ENCODE results near the gene SPEG.

Gene SPEG

DNA sequence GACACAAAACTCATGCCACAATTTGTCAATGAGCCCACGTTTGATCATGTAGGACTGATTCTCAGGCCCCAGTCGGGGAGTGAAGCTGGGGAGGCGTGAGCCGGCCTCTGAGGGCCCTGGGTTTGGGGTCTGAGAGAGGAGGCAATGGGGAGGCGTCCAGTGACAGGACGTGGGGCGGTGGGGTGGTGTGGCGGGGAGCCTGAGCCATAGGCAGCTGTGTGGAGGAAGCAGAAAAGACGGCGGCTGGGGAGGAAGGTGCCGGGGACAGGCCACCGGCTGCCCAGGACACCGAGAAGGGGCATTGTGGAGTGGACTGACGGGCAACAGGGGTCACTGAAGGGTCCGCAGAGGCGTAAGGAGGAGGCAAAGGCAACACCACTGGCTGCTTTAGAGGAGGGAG lies 101.8 kb downstream of the SPEG start:
- DNase-seq (ENCODE audit: low read depth in 1 of 2, low spot score in 1 of 2): no peak
- peaks cover 15% of the 10 kb centered on the region for H3K27me3 ChIP-seq (ENCODE audit: insufficient read depth, poor library complexity, severe bottlenecking)
- no peak overlapping the region for H3K4me3 ChIP-seq (replicated peaks; ENCODE audit: insufficient read depth, low read length)
- no peak for TF ChIP-seq SPI1 (IDR thresholded peaks at IDR 0.05; ENCODE audit: borderline replicate concordance, low read depth)
- TF ChIP-seq, protein P1, sequence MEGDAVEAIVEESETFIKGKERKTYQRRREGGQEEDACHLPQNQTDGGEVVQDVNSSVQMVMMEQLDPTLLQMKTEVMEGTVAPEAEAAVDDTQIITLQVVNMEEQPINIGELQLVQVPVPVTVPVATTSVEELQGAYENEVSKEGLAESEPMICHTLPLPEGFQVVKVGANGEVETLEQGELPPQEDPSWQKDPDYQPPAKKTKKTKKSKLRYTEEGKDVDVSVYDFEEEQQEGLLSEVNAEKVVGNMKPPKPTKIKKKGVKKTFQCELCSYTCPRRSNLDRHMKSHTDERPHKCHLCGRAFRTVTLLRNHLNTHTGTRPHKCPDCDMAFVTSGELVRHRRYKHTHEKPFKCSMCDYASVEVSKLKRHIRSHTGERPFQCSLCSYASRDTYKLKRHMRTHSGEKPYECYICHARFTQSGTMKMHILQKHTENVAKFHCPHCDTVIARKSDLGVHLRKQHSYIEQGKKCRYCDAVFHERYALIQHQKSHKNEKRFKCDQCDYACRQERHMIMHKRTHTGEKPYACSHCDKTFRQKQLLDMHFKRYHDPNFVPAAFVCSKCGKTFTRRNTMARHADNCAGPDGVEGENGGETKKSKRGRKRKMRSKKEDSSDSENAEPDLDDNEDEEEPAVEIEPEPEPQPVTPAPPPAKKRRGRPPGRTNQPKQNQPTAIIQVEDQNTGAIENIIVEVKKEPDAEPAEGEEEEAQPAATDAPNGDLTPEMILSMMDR (IDR thresholded peaks at IDR 0.05; ENCODE audit: insufficient read depth, low read length): no peak
- no peak for TF ChIP-seq POLR2AphosphoS5 (IDR thresholded peaks at IDR 0.05; ENCODE audit: low read depth)
- TF ChIP-seq, protein P2, sequence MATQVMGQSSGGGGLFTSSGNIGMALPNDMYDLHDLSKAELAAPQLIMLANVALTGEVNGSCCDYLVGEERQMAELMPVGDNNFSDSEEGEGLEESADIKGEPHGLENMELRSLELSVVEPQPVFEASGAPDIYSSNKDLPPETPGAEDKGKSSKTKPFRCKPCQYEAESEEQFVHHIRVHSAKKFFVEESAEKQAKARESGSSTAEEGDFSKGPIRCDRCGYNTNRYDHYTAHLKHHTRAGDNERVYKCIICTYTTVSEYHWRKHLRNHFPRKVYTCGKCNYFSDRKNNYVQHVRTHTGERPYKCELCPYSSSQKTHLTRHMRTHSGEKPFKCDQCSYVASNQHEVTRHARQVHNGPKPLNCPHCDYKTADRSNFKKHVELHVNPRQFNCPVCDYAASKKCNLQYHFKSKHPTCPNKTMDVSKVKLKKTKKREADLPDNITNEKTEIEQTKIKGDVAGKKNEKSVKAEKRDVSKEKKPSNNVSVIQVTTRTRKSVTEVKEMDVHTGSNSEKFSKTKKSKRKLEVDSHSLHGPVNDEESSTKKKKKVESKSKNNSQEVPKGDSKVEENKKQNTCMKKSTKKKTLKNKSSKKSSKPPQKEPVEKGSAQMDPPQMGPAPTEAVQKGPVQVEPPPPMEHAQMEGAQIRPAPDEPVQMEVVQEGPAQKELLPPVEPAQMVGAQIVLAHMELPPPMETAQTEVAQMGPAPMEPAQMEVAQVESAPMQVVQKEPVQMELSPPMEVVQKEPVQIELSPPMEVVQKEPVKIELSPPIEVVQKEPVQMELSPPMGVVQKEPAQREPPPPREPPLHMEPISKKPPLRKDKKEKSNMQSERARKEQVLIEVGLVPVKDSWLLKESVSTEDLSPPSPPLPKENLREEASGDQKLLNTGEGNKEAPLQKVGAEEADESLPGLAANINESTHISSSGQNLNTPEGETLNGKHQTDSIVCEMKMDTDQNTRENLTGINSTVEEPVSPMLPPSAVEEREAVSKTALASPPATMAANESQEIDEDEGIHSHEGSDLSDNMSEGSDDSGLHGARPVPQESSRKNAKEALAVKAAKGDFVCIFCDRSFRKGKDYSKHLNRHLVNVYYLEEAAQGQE (IDR thresholded peaks at IDR 0.05; ENCODE audit: insufficient replicate concordance, low read depth): no peak
- no peak for TF ChIP-seq GABPA (IDR thresholded peaks at IDR 0.05; ENCODE audit: low read depth)
- H3K27ac ChIP-seq (replicated peaks): no peak overlapping the region

DNA sequence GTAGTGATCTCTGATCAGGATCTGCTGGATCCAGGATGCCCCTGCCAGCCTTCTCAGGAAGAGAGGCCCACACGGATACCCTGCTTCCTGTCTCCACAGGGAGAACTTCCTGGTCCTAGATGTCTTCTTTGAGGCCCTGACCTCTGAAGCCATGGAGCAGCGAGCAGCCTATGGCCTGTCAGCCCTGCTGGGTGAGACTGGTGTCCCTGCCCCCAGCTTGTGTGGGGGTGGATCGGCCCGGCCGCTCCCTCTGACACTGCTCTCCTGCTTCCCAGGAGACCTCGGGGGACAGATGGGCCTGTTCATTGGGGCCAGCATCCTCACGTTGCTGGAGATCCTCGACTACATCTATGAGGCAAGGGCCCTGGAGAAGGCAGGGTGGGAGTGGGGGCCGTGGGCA lies 102.3 kb downstream of the SPEG start:
- no peak overlapping the region for H3K4me3 ChIP-seq (replicated peaks; ENCODE audit: insufficient read depth, low read length)
- DNase-seq (ENCODE audit: low read depth in 1 of 2, low spot score in 1 of 2): no peak
- peaks cover 17% of the 10 kb centered on the region for H3K27me3 ChIP-seq (ENCODE audit: insufficient read depth, poor library complexity, severe bottlenecking)
- TF ChIP-seq, protein P1 (IDR thresholded peaks at IDR 0.05; ENCODE audit: insufficient read depth, low read length): no peak
- TF ChIP-seq GABPA (IDR thresholded peaks at IDR 0.05; ENCODE audit: low read depth) (no peak), POLR2AphosphoS5 (IDR thresholded peaks at IDR 0.05; ENCODE audit: low read depth) (no peak), SPI1 (IDR thresholded peaks at IDR 0.05; ENCODE audit: borderline replicate concordance, low read depth) (no peak)
- TF ChIP-seq, protein P2 (IDR thresholded peaks at IDR 0.05; ENCODE audit: insufficient replicate concordance, low read depth): no peak
- no peak overlapping the region for H3K27ac ChIP-seq (replicated peaks)

DNA sequence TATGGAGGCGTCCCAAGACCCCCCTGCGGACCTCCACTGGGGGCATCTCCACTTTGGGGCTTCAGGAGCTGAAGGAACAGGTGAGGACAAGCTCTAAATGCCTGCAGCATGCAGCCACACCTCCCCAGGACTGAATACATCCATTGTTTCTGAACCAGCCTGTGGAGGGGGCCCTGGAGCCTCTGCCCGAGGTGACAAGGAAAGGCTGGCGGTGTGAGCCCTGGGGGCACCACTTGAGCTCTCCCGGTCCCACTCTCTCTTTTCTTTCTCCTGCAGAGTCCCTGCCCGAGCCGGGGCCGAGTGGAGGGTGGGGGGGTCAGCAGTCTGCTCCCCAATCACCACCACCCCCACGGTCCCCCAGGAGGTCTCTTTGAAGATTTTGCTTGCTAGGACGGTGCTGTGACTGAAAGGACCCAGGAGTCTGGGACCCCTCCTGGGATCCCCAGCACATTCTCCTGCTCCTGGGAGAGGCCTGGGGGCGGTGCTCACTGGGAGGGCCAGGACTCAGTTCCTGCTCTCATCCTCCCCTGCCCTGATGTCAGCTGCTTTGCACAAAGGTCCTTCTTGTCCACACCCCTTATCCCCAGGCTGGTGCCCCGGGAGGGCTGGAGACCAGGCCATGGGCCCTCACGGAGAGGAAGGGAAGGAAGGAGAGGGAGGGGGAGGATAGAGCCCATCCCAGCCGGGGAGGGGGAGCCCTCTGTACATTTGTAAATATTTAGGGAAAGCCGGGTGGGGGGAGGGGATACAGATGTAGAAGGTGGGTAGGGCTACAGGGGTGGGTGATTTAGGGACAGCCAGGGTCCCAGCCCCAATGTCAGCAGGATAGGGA lies 103.2 kb downstream of the SPEG start:
- H3K27me3 ChIP-seq (ENCODE audit: insufficient read depth, poor library complexity, severe bottlenecking): peaks cover 26% of the 10 kb centered on the region
- no peak overlapping the region for H3K27ac ChIP-seq (replicated peaks)
- no peak overlapping the region for H3K4me3 ChIP-seq (replicated peaks; ENCODE audit: insufficient read depth, low read length)
- TF ChIP-seq, protein P2 (IDR thresholded peaks at IDR 0.05; ENCODE audit: insufficient replicate concordance, low read depth): no peak
- DNase-seq (ENCODE audit: low read depth in 1 of 2, low spot score in 1 of 2): no peak
